ENCODE measurements around the gene MSH6.

MSH6 gene

DNA sequence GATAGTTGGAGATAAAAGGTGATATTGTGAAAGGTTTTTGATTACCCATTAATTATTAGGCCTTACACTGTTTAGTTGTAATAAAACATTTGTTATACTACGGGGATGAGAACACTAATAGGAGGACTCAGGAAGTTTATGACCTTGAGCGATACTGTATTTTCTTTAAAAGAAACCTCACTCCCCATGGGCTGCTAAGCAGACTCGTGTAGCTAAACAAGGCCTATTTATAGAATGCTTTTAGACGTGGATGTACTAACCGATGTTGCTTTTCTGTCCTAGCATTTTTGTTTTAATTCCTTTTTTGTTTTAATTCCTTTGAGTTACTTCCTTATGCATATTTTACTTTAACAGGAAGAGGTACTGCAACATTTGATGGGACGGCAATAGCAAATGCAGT lies 22.9 kb downstream of the MSH6 start:
- H3K9ac ChIP-seq = no peak overlapping the region
- no peak for TF ChIP-seq CTCF (conservative IDR thresholded peaks at IDR 0.05; ENCODE audit: low read depth, low read length)
- peaks cover 7% of the 10 kb centered on the region; the same call in 1 of the 2 replicates for H3K79me2 ChIP-seq (ENCODE audit: insufficient read depth, low read depth)
- no peak overlapping the region for H3K4me2 ChIP-seq
- H2AFZ ChIP-seq (ENCODE audit: low read depth) = no peak overlapping the region
- H3K4me3 ChIP-seq (IDR thresholded peaks at IDR 0.05; ENCODE audit: insufficient read depth, low read depth, low read length) = no peak overlapping the region
- no peaks in the 10 kb centered on the region for H3K4me1 ChIP-seq (ENCODE audit: low read depth, poor library complexity, severe bottlenecking)
- no peak overlapping the region for H3K27ac ChIP-seq
- peaks cover 16% of the 10 kb centered on the region; the same call in 1 of the 2 replicates for H3K36me3 ChIP-seq (ENCODE audit: insufficient read depth)
- H3K27me3 ChIP-seq (ENCODE audit: insufficient read depth, low read depth) = no peaks in the 10 kb centered on the region
- 0 out of 2 replicates have a peak, but pooled peaks cover 8% of the 10 kb centered on the region for H4K20me1 ChIP-seq (ENCODE audit: insufficient read depth)

- H3K36me3 ChIP-seq (ENCODE audit: insufficient read depth) = peaks cover 3% of the 10 kb centered on the region; the same call in 1 of the 2 replicates
- no peaks in the 10 kb centered on the region for H3K27me3 ChIP-seq (ENCODE audit: insufficient read depth, low read depth)
- H3K27ac ChIP-seq = no peak overlapping the region
- H3K4me2 ChIP-seq = no peak overlapping the region
- no peak for TF ChIP-seq CTCF (conservative IDR thresholded peaks at IDR 0.05; ENCODE audit: low read depth, low read length)
- no peaks in the 10 kb centered on the region for H3K79me2 ChIP-seq (ENCODE audit: insufficient read depth, low read depth)
- no peak overlapping the region for H2AFZ ChIP-seq (ENCODE audit: low read depth)
- H3K9ac ChIP-seq = no peak overlapping the region
- H4K20me1 ChIP-seq (ENCODE audit: insufficient read depth) = 0 out of 2 replicates have a peak, but pooled peaks cover 8% of the 10 kb centered on the region
- H3K4me1 ChIP-seq (ENCODE audit: low read depth, poor library complexity, severe bottlenecking) = no peaks in the 10 kb centered on the region
- H3K4me3 ChIP-seq (IDR thresholded peaks at IDR 0.05; ENCODE audit: insufficient read depth, low read depth, low read length) = no peak overlapping the region
Measured at GRCh38 chr2:47808614-47809013, 25.7 kb downstream of the MSH6 start.

DNA sequence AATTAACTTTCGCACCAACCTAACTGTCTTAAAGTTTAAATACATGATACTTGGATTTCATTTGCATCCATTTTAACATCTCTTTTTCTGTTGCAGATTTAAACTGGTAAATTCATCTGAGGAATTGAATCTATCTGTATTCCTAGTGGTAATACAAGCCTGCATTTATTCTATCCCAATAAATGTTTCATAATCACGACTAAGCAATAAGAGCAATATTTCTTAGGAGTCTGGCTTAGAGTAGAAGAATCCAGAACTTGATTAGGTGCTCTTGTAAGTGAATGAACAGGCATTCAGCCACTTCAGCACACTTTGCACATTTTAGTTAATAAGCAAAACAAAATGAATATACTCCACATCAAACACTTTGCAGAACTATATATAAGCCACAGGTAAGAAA lies 27.0 kb downstream of the MSH6 start:
- Histone ChIP-seq H3K4me2 (no peak overlapping the region), H3K27me3 (ENCODE audit: insufficient read depth, low read depth) (no peaks in the 10 kb centered on the region), H4K20me1 (ENCODE audit: insufficient read depth) (0 out of 2 replicates have a peak, but pooled peaks cover 8% of the 10 kb centered on the region), H3K27ac (no peak overlapping the region), H3K9ac (no peak overlapping the region), H2AFZ (ENCODE audit: low read depth) (no peak overlapping the region), H3K36me3 (ENCODE audit: insufficient read depth) (no peaks in the 10 kb centered on the region), H3K4me1 (ENCODE audit: low read depth, poor library complexity, severe bottlenecking) (no peaks in the 10 kb centered on the region), H3K79me2 (ENCODE audit: insufficient read depth, low read depth) (no peaks in the 10 kb centered on the region), H3K4me3 (IDR thresholded peaks at IDR 0.05; ENCODE audit: insufficient read depth, low read depth, low read length) (no peak overlapping the region)
- no peak for TF ChIP-seq CTCF (conservative IDR thresholded peaks at IDR 0.05; ENCODE audit: low read depth, low read length)

- H3K27ac ChIP-seq = no peak overlapping the region
- TF ChIP-seq CTCF (conservative IDR thresholded peaks at IDR 0.05; ENCODE audit: low read depth, low read length) = no peak
- no peaks in the 10 kb centered on the region for H3K4me1 ChIP-seq (ENCODE audit: low read depth, poor library complexity, severe bottlenecking)
- 0 out of 2 replicates have a peak, but pooled peaks cover 8% of the 10 kb centered on the region for H4K20me1 ChIP-seq (ENCODE audit: insufficient read depth)
- H3K4me3 ChIP-seq (IDR thresholded peaks at IDR 0.05; ENCODE audit: insufficient read depth, low read depth, low read length) = no peak overlapping the region
- no peak overlapping the region for H3K9ac ChIP-seq
- H3K4me2 ChIP-seq = no peak overlapping the region
- H3K27me3 ChIP-seq (ENCODE audit: insufficient read depth, low read depth) = no peaks in the 10 kb centered on the region
- no peaks in the 10 kb centered on the region for H3K79me2 ChIP-seq (ENCODE audit: insufficient read depth, low read depth)
- H3K36me3 ChIP-seq (ENCODE audit: insufficient read depth) = no peaks in the 10 kb centered on the region
- H2AFZ ChIP-seq (ENCODE audit: low read depth) = no peak overlapping the region
Measured at GRCh38 chr2:47810850-47811249, 27.9 kb downstream of the MSH6 start.
